Measurements from ENCODE around the gene HSPB2. TPM values are rescaled to one million over a fixed set of nuclear protein-coding genes. Genes with fewer than 3 reads are reported as not detected.

The HSPB2 gene
- total RNA-seq, 1 donor from 2014 or later, result not detected

DNA sequence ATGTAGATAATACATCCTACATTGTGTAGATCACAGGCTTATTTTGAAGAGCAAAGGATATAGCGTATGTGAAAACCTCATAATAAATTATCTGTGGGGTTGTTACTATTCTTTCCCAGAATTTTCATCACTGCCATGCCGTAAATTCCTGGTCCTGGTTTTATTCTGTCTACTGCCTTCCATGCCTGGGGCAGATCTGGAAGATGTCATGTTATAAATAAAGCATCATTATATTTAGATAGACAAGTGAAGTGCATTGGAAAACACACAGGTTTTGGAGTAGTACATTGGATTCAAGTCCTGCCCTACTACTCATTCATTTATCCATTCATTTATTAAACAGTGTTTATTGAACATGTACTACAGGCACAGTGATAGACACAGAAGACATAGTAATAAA, 8.4 kb downstream of the HSPB2 start:
- H3K4me1 Mint-ChIP-seq (ENCODE audit: low read depth), result peaks cover 61% of the 10 kb centered on the region
- TF ChIP-seq, protein P1, sequence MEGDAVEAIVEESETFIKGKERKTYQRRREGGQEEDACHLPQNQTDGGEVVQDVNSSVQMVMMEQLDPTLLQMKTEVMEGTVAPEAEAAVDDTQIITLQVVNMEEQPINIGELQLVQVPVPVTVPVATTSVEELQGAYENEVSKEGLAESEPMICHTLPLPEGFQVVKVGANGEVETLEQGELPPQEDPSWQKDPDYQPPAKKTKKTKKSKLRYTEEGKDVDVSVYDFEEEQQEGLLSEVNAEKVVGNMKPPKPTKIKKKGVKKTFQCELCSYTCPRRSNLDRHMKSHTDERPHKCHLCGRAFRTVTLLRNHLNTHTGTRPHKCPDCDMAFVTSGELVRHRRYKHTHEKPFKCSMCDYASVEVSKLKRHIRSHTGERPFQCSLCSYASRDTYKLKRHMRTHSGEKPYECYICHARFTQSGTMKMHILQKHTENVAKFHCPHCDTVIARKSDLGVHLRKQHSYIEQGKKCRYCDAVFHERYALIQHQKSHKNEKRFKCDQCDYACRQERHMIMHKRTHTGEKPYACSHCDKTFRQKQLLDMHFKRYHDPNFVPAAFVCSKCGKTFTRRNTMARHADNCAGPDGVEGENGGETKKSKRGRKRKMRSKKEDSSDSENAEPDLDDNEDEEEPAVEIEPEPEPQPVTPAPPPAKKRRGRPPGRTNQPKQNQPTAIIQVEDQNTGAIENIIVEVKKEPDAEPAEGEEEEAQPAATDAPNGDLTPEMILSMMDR (IDR thresholded peaks at IDR 0.05; ENCODE audit: unreplicated experiment), result no peak
- DNase-seq (ENCODE audit: low spot score, unreplicated experiment), result no peak

DNA sequence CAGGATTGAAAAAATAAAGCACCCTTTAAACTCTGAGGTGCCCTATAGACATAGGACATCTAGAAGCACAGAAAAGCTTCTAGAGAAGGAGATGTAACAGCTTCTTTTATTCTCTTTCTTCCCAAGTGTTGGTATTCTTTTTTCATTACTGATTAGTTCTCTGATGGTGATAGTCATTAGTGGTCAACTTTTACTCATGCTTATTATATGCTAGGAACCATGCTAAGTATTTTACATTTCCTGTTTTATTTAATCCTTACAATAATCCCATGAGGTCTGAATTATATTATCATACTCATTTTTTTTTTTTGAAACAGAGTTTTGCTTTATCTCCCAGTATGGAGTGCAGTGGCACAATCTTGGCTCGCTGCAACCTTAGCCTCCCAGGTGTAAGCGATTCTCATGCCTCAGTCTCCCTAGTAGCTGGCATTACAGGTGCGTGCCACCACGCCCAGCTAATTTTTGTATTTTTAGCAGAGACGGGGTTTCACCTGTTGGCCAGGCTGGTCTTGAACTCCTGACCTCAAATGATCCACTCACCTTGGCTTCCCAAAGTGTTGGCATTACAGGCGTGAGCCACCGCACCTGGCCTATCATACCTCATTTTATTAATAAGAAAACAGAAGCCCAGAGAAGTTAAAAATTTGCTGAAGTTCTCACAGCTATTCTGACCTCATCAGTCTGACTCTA, 9.2 kb downstream of the HSPB2 start:
- H3K27ac Mint-ChIP-seq, result peak overlapping the region; percentile 16
- DNase-seq (ENCODE audit: low spot score, unreplicated experiment), result no peak
- TF ChIP-seq, protein P1 (IDR thresholded peaks at IDR 0.05; ENCODE audit: unreplicated experiment), result no peak
- no peaks in the 10 kb centered on the region for H3K9me3 Mint-ChIP-seq (ENCODE audit: low read depth)
- H3K27me3 Mint-ChIP-seq, result no peaks in the 10 kb centered on the region
- H3K4me3 Mint-ChIP-seq (ENCODE audit: low read depth), result no peak overlapping the region
- peaks cover 5% of the 10 kb centered on the region for H3K36me3 Mint-ChIP-seq (ENCODE audit: insufficient read depth)
- peaks cover 63% of the 10 kb centered on the region for H3K4me1 Mint-ChIP-seq (ENCODE audit: low read depth)

More for the DNA sequence above, 8.4 kb downstream of the HSPB2 start:
- Mint-ChIP-seq H3K4me3 (ENCODE audit: low read depth) (no peak overlapping the region), H3K9me3 (ENCODE audit: low read depth) (no peaks in the 10 kb centered on the region), H3K36me3 (ENCODE audit: insufficient read depth) (peaks cover 4% of the 10 kb centered on the region), H3K27me3 (no peaks in the 10 kb centered on the region), H3K27ac (no peak overlapping the region)

DNA sequence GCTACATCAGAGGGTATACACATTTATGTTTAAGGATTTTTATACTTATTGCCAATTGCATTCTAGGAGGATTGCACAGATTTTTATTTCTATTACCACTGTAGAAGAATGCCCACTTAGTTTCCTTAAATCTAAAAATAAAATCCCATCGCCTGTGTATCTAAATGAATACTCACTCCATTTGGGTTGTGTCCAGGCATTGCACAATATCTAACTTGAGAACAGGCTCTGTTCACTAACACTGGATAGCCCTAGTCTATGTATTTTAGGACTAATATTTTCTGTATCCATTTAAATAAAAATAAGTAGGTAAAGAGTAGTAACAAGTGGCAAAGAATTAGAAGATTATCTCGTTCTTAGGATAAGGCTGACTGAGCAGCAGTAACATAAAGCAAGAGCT, 10.3 kb downstream of the HSPB2 start:
- no peaks in the 10 kb centered on the region for H3K27me3 Mint-ChIP-seq
- no peak for DNase-seq (ENCODE audit: low spot score, unreplicated experiment)
- peaks cover 5% of the 10 kb centered on the region for H3K36me3 Mint-ChIP-seq (ENCODE audit: insufficient read depth)
- H3K9me3 Mint-ChIP-seq (ENCODE audit: low read depth), result no peaks in the 10 kb centered on the region
- TF ChIP-seq, protein P1 (IDR thresholded peaks at IDR 0.05; ENCODE audit: unreplicated experiment), result no peak
- peaks cover 57% of the 10 kb centered on the region for H3K4me1 Mint-ChIP-seq (ENCODE audit: low read depth)
- peak overlapping the region; percentile 95 for H3K27ac Mint-ChIP-seq
- peak overlapping the region; percentile 1 for H3K4me3 Mint-ChIP-seq (ENCODE audit: low read depth)

DNA sequence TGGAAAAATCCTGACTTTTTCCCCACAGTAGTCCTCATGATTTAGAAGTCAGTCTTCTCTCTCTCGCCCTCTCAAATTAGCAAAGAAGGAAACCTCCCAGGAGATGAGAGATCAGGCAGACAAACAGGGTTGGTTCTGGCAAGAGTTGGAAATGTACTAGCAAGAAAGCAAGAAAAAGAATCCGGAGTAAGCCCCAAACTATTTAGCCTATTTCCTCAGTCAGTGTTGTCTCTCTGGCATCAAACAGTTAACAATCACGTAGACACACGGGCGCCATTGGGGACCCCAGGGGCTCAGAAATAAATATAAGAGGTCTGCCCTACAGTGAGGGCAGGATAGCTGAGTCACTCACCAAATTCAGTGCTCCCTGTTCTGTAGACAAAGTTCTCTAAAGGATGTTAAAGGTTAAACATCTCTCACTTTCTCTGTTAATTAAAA, 10.8 kb downstream of the HSPB2 start:
- no peak for DNase-seq (ENCODE audit: low spot score, unreplicated experiment)
- Mint-ChIP-seq H3K4me1 (ENCODE audit: low read depth) (peaks cover 51% of the 10 kb centered on the region), H3K36me3 (ENCODE audit: insufficient read depth) (peaks cover 5% of the 10 kb centered on the region), H3K27ac (peak overlapping the region; percentile 95), H3K27me3 (no peaks in the 10 kb centered on the region), H3K9me3 (ENCODE audit: low read depth) (no peaks in the 10 kb centered on the region), H3K4me3 (ENCODE audit: low read depth) (peak overlapping the region; percentile 23)
- TF ChIP-seq, protein P1 (IDR thresholded peaks at IDR 0.05; ENCODE audit: unreplicated experiment), result no peak

DNA sequence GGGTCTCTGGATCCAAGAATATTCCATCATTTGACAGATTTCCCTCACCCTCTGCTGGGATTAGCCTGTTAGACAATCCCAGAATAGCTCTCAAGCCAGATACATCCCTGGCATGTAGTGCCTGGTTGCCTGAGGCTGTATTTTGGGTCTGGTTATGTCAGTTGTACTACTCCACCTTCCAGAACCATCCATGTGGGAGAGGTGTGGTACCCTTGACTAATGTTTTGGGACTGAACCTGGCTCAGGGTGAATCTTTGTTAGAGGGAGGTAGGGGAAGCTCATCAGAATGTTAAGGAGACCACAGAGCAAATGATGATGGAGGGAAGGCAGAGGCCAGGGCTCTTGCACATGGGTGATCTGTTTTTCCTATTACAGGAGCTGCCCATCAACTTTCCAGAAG, 11.4 kb downstream of the HSPB2 start:
- DNase-seq (ENCODE audit: low spot score, unreplicated experiment), result no peak
- H3K4me3 Mint-ChIP-seq (ENCODE audit: low read depth), result no peak overlapping the region
- peaks cover 46% of the 10 kb centered on the region for H3K4me1 Mint-ChIP-seq (ENCODE audit: low read depth)
- TF ChIP-seq, protein P1 (IDR thresholded peaks at IDR 0.05; ENCODE audit: unreplicated experiment), result no peak
- H3K27me3 Mint-ChIP-seq, result no peaks in the 10 kb centered on the region
- peaks cover 5% of the 10 kb centered on the region for H3K36me3 Mint-ChIP-seq (ENCODE audit: insufficient read depth)
- no peaks in the 10 kb centered on the region for H3K9me3 Mint-ChIP-seq (ENCODE audit: low read depth)
- H3K27ac Mint-ChIP-seq, result peak overlapping the region; percentile 95
